HG02678 (cell line): Measurements from ENCODE around the gene CC2D2B.
"Not testable (repeated sequence)": the region's sequence is repeated elsewhere in the genome, so short reads cannot be mapped to it uniquely, and the experiment has no call there.

Experiments
- ATAC-seq: cut with Tn5 transposase; IDR thresholded peaks from one replicate; pipeline ENCODE4 v1.9.1; 2021; ENCODE audit warnings: mild to moderate bottlenecking, moderate library complexity; ENCODE audit not compliant: unreplicated experiment

Gene CC2D2B

GRCh38 chr10:95907456-95908253, at the start of gene CC2D2B:
Gene CC2D2B (plus strand): TSS chr10:95907975. CDS start chr10:95911324, 3,349 bp downstream.
- peak; percentile 91 for ATAC-seq

GRCh38 chr10:95860166-95860940, 47.4 kb upstream of the CC2D2B start:
- ATAC-seq, result no peak

- ATAC-seq, result no peak
Observed at GRCh38 chr10:95861386-95861785, 46.4 kb upstream of the CC2D2B start.

- peak; percentile 91 for ATAC-seq
Observed at GRCh38 chr10:95864906-95865813, 42.6 kb upstream of the CC2D2B start.

- no peak for ATAC-seq
Observed at GRCh38 chr10:95865814-95866466, 41.8 kb upstream of the CC2D2B start.

- ATAC-seq, result no peak
Observed at GRCh38 chr10:95866467-95866842, 41.3 kb upstream of the CC2D2B start.

- no peak for ATAC-seq
Observed at GRCh38 chr10:95867866-95868265, 39.9 kb upstream of the CC2D2B start.

GRCh38 chr10:95872158-95872711, 35.5 kb upstream of the CC2D2B start:
- no peak for ATAC-seq

GRCh38 chr10:95873139-95873538, 34.6 kb upstream of the CC2D2B start:
- ATAC-seq, result no peak

GRCh38 chr10:95873651-95874050, 34.1 kb upstream of the CC2D2B start:
- no peak for ATAC-seq

- not testable (repeated sequence) for ATAC-seq
Observed at GRCh38 chr10:95874783-95875182, 33.0 kb upstream of the CC2D2B start.

- ATAC-seq, result no peak
Observed at GRCh38 chr10:95876756-95877155, 31.0 kb upstream of the CC2D2B start.

- no peak for ATAC-seq
Observed at GRCh38 chr10:95877881-95878280, 29.9 kb upstream of the CC2D2B start.

- ATAC-seq, result no peak
Observed at GRCh38 chr10:95880704-95881103, 27.1 kb upstream of the CC2D2B start.

GRCh38 chr10:95881316-95881715, 26.5 kb upstream of the CC2D2B start:
- ATAC-seq, result no peak

- no peak for ATAC-seq
Observed at GRCh38 chr10:95889830-95890229, 17.9 kb upstream of the CC2D2B start.

- ATAC-seq, result no peak
Observed at GRCh38 chr10:95896071-95896850, 11.5 kb upstream of the CC2D2B start.

- not testable (repeated sequence) for ATAC-seq
Observed at GRCh38 chr10:95905897-95906580, 1.7 kb upstream of the CC2D2B start.
